ENCODE data around the gene AADACL4. TPM values are rescaled to one million over a fixed set of nuclear protein-coding genes. Genes with fewer than 3 reads are reported as not detected.

AADACL4 gene
- total RNA-seq, 2 donors from 2014 or later, result not detected

DNA sequence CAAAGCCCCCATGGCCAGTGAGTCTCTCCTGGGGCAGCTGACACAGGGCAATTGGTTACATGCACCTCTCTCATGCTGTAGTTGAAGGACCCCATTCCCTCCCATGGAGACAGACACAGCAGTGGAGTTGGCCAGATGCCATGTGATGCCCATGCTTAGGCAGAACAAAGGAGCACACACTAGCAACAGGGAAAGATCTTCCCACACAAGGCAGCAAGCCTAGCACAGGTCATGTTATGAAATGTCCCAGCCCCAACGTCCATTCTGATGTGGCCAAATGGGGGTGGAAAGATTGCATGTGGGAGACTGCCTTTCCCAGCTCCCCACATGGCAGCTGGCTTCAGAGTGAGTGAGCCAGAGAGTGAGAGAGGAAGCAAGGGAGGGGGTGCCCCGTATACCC, 34.5 kb downstream of the AADACL4 start:
- H3K36me3 ChIP-seq, result no peaks in the 10 kb centered on the region
- no peak overlapping the region for H3K4me3 ChIP-seq
- H3K27ac ChIP-seq, result no peak overlapping the region
- H3K9me3 ChIP-seq, result no peaks in the 10 kb centered on the region
- H3K4me1 ChIP-seq, result no peaks in the 10 kb centered on the region
- TF ChIP-seq, protein P1, sequence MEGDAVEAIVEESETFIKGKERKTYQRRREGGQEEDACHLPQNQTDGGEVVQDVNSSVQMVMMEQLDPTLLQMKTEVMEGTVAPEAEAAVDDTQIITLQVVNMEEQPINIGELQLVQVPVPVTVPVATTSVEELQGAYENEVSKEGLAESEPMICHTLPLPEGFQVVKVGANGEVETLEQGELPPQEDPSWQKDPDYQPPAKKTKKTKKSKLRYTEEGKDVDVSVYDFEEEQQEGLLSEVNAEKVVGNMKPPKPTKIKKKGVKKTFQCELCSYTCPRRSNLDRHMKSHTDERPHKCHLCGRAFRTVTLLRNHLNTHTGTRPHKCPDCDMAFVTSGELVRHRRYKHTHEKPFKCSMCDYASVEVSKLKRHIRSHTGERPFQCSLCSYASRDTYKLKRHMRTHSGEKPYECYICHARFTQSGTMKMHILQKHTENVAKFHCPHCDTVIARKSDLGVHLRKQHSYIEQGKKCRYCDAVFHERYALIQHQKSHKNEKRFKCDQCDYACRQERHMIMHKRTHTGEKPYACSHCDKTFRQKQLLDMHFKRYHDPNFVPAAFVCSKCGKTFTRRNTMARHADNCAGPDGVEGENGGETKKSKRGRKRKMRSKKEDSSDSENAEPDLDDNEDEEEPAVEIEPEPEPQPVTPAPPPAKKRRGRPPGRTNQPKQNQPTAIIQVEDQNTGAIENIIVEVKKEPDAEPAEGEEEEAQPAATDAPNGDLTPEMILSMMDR (IDR thresholded peaks at IDR 0.05), result no peak
- no peak for DNase-seq (ENCODE audit: low spot score)
- H3K27me3 ChIP-seq, result no peaks in the 10 kb centered on the region

DNA sequence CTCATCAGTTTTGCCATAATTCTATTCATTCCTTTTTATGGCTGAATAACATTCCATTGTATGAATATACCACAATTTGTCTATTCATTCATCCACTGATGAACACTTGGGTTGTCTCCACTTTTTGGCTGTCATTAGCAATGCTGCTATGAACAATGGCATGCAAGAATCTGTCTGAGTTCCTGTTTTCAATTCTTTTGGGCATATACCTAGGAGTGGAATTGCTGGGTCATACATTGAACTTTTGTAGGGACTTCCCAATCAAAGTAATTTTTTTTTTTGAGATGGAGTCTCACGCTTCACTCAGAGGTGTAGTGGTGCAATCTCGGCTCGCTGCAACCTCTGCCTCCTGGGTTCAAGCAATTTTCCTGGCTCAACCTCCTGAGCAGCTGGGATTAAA, 34.9 kb downstream of the AADACL4 start:
- DNase-seq (ENCODE audit: low spot score), result no peak
- Histone ChIP-seq H3K27ac (no peak overlapping the region), H3K9me3 (no peaks in the 10 kb centered on the region), H3K27me3 (no peaks in the 10 kb centered on the region), H3K4me1 (no peaks in the 10 kb centered on the region), H3K4me3 (no peak overlapping the region), H3K36me3 (no peaks in the 10 kb centered on the region)
- TF ChIP-seq, protein P1 (IDR thresholded peaks at IDR 0.05), result no peak

DNA sequence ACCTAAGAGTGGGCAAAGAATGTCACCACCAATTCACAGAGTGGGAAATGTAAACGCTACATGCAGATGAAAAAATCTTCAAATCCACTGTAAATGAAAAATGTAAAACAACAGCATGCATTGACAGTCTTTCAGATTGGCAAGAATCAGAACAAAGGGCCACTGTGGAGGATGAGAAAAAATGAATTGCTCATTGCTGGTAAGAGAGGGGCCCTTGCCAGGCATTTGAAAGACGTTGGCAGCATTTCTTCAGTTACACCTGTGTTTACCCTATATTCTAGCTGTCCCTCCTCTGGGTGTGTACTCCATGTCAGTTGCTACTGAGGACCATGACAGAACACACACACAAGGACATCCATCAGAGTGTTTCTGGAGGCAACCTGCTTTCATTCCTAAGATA, 46.3 kb downstream of the AADACL4 start:
- no peaks in the 10 kb centered on the region for H3K4me1 ChIP-seq
- no peaks in the 10 kb centered on the region for H3K9me3 ChIP-seq
- H3K36me3 ChIP-seq, result no peaks in the 10 kb centered on the region
- no peak overlapping the region for H3K27ac ChIP-seq
- DNase-seq (ENCODE audit: low spot score), result no peak
- TF ChIP-seq, protein P1 (IDR thresholded peaks at IDR 0.05), result no peak
- no peaks in the 10 kb centered on the region for H3K27me3 ChIP-seq
- H3K4me3 ChIP-seq, result no peak overlapping the region

- Histone ChIP-seq H3K4me3 (no peak overlapping the region), H3K27ac (no peak overlapping the region), H3K36me3 (no peaks in the 10 kb centered on the region), H3K9me3 (no peaks in the 10 kb centered on the region), H3K27me3 (no peaks in the 10 kb centered on the region), H3K4me1 (no peaks in the 10 kb centered on the region)
- TF ChIP-seq, protein P1 (IDR thresholded peaks at IDR 0.05), result no peak
- no peak for DNase-seq (ENCODE audit: low spot score)
These were observed 49.3 kb downstream of the AADACL4 start for GRCh38 chr1:12692967-12693782.

DNA sequence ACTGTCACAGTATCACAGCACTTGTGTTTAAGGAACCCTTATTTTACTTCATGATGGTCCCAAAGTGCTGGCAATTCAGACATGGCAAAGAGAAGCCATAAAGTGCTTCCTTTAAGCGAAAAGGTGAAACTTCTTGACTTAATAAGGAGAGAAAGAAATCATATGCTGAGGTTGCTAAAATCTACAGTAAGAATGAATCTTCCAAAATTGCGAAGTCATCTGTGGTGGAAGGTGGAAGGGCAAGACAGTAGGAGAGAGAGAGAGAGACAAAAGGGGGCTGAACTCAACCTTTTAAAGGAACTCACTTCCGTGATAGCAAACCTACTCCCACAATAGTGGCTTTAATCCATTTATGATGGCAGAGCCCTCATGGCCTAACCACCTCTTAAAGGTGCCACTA, 52.8 kb downstream of the AADACL4 start:
- Histone ChIP-seq H3K4me3 (no peak overlapping the region), H3K4me1 (no peaks in the 10 kb centered on the region)

More for the DNA sequence above, 52.8 kb downstream of the AADACL4 start:
- Histone ChIP-seq H3K36me3 (no peaks in the 10 kb centered on the region), H3K9me3 (no peaks in the 10 kb centered on the region), H3K27me3 (no peaks in the 10 kb centered on the region), H3K27ac (no peak overlapping the region)
- TF ChIP-seq, protein P1 (IDR thresholded peaks at IDR 0.05), result no peak
- no peak for DNase-seq (ENCODE audit: low spot score)
